DMS 273 (cell line): ENCODE data around the gene POLR2C.

Source experiments
- DNase-seq: peaks from one replicate; lab custom pipeline; 2025; ENCODE audit not compliant: unreplicated experiment; lab: John Stamatoyannopoulos, UW

The POLR2C gene

GRCh38 chr16:57447186-57447962 lies 15.1 kb upstream of the POLR2C start, which contains the start of the genes CIAPIN1 and COQ9:
Gene CIAPIN1 (minus strand): TSS chr16:57447385. CDS start chr16:57440928, 6,457 bp downstream.
Gene COQ9 (plus strand): TSS chr16:57447479. CDS start chr16:57447506, 27 bp downstream.
- DNase-seq: peak; percentile 99

- DNase-seq: no peak
Observed at GRCh38 chr16:57452021-57452420, 10.5 kb upstream of the POLR2C start.

DNA sequence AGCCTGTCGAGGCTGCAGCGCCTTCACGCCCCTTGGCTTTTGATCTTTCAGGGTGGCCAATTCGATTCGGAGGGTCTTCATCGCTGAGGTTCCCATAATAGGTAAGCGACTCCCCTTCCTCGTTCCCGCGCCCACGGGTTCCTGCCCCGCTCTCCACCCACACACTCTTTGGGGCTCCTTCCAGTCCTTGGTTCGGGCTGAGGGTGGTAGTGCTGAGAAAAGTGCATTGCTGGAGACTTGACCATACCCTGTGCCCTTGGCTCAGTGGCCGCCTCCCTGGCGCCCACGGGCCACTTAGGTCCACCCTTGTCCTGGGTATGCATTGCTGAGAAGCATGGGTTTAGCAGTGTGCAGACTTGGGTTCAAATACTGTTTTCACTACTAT lies 491 bp downstream of the POLR2C start:
- DNase-seq: peak; percentile 39

- no peak for DNase-seq
Observed at GRCh38 chr16:57464523-57464922, 2.0 kb downstream of the POLR2C start.

GRCh38 chr16:57468346-57468745 lies 5.9 kb downstream of the POLR2C start:
- DNase-seq: no peak

- no peak for DNase-seq
Observed at GRCh38 chr16:57469046-57469445, 6.6 kb downstream of the POLR2C start.

DNA sequence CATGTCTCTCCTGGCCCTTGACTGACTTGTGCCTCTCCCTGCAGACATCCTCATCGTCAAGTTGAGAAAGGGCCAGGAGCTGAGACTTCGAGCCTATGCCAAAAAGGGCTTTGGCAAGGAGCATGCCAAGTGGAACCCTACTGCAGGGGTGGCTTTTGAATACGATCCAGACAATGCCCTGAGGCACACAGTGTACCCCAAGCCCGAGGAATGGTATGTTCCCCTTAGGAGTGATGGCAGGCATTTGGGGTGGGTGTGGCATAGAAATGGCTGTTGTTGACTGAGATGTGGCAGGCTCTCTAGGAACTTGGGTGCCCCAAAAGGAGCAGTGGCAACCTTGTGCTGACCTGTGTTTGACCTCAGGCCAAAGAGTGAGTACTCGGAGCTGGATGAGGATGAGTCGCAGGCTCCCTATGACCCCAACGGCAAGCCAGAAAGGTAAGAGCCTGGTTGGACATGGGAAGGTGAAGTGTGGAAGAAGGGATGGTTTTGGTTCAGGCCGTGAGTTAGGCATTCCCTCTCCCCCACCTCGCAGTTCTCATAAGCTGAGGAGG lies 7.5 kb downstream of the POLR2C start:
- DNase-seq: no peak

DNA sequence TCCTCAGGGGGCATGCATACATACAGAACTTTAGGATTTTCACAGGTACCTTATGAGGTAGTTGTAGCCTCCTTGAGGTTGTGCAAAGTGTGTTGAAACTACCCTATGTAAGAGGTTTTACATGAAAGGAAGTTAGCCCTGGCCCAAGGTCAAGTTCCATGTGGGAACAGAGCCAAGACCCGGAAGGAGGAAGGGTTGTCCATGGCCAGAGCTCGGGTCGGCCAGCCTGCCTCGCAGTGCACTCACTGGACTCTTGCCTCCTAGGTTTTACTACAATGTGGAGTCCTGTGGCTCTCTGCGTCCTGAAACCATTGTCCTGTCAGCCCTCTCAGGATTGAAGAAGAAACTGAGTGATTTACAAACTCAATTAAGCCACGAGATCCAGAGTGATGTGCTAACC lies 8.2 kb downstream of the POLR2C start:
- DNase-seq: no peak

GRCh38 chr16:57471209-57471608 lies 8.7 kb downstream of the POLR2C start:
- DNase-seq: no peak

DNA sequence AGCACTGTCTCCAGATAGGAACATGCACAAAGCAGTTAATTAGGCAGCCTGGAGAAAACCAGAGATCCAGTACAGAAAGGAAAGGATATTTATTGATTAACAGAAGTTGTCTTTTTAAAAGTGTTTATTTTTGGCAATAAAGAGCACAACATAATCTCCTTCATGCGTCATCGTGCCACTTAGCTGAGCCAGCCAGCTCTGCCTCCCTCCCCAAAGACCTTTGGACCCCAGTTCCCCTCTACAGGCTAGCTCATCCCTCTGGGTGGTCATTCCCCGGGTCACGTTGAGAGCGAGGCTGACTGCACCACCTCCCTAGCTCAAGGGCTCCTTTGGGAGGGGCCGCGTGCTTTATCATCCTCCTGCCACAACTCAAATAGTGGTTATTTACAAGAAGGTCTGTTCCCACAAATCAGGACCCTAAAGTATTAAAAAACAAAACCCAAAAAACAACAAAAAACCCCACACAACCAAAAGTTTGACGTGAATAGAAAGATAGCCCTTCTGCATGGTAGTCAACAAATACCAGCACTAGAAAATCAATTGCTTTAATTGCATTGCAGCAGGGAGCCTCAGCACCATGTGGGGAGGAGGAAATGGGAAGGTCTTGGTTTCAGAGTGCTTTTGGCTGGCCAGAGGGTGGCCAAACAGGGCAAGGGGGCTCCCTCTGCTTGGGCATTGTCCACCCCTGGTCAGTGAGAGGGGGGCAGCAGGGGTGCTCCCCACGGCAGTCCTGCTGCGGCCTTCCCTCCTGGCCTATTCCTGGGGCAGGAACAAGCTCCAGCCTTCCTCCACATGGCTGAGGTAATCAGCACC lies 9.6 kb downstream of the POLR2C start:
- no peak for DNase-seq

- DNase-seq: peak; percentile 67
Observed at GRCh38 chr16:57472665-57473060, 10.2 kb downstream of the POLR2C start.

GRCh38 chr16:57473176-57473840 lies 10.8 kb downstream of the POLR2C start:
- no peak for DNase-seq

GRCh38 chr16:57473906-57474305 lies 11.4 kb downstream of the POLR2C start:
- DNase-seq: no peak

GRCh38 chr16:57474671-57475661 lies 12.5 kb downstream of the POLR2C start:
- no peak for DNase-seq

DNA sequence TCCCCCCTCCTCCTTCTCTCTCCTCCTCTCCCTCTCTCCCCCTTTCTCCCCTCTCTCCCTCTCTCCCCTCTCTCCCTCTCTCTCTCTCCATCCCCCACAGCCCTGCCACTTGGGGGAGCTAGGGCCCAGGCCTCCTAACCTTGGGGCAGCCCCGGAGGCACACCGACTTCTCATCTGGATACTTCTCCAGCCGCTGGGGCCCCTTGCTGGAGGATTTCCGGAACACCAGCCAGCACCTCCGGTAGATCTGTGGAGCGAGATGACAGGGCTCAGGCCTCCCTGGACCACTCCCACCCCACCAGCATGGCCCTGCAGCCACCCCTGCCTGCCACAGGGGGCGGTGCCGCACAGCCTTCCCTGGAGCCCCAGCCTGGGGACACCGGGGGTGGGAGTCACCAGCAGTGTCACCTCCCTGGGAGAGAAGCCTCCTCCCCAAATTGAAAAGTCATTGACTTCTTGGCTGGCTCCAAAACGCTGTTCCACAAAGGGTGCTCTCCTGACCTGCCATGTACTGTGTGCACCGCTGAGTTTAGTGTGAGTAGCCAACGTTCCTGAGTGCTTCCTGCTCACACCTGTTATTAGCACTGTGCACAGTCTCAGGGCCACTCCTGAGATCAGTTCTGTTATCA lies 13.3 kb downstream of the POLR2C start:
- peak; percentile 71 for DNase-seq

DNA sequence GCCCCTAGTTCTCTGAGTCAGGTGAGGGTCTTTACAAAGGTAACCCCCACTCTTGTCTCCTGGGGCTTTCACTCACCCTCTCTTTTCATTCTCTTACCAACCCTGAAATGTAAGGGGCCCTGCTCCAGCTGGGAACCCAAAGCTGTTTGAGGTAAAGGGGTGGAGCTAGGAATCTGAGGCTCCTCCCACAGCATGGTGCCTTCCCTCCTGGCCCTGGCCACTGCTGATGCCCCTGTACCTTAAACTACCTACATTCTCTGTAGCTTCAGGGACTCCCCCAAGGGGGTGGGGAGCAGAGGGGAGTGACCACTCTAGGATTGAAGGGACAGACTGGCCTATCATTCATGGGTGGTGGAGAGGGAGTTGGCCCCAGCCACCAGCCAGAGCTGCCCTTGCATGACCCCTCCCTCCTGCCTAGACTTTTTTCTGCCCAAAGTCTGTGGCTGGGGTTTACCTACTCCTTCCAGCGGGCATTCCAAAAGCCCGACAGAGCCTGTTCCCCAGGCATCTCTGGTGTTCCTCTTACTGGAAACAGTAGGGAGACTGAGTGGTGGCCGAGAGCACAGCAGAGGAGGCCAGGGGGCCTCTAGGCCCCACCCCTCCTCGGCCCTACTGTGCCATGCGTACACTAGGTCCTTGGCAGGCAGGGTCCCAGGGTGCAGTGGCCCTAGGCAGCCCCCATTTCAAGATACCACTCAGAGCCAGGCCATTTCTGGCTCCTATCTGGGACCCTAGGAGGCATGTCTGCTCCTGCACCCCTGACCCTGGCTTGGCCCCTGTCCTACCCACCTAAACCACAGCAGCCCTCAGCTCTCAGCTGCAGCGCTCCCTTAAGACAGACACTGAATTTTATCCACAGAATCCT lies 14.3 kb downstream of the POLR2C start:
- peak; percentile 41 for DNase-seq

GRCh38 chr16:57477531-57478202 lies 15.2 kb downstream of the POLR2C start:
- DNase-seq: no peak
